ENCODE data around the gene MRM2.

MRM2 gene

GRCh38 chr7:2186166-2186565 lies 55.8 kb downstream of the MRM2 start:
- TF ChIP-seq, protein P1, sequence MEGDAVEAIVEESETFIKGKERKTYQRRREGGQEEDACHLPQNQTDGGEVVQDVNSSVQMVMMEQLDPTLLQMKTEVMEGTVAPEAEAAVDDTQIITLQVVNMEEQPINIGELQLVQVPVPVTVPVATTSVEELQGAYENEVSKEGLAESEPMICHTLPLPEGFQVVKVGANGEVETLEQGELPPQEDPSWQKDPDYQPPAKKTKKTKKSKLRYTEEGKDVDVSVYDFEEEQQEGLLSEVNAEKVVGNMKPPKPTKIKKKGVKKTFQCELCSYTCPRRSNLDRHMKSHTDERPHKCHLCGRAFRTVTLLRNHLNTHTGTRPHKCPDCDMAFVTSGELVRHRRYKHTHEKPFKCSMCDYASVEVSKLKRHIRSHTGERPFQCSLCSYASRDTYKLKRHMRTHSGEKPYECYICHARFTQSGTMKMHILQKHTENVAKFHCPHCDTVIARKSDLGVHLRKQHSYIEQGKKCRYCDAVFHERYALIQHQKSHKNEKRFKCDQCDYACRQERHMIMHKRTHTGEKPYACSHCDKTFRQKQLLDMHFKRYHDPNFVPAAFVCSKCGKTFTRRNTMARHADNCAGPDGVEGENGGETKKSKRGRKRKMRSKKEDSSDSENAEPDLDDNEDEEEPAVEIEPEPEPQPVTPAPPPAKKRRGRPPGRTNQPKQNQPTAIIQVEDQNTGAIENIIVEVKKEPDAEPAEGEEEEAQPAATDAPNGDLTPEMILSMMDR (IDR thresholded peaks at IDR 0.05; ENCODE audit: low read depth, low read length, missing control alignments) = no peak
- H3K4me3 ChIP-seq (ENCODE audit: low read depth, low read length) = no peak overlapping the region
- DNase-seq (ENCODE audit: low read depth) = no peak

GRCh38 chr7:2185715-2186114 lies 56.3 kb downstream of the MRM2 start:
- TF ChIP-seq, protein P1 (IDR thresholded peaks at IDR 0.05; ENCODE audit: low read depth, low read length, missing control alignments) = no peak
- H3K4me3 ChIP-seq (ENCODE audit: low read depth, low read length) = no peak overlapping the region
- no peak for DNase-seq (ENCODE audit: low read depth)

All from GM12864 (cell line).